ENCODE measurements around the gene PLAAT3. TPM values are rescaled to one million over a fixed set of nuclear protein-coding genes. Genes with fewer than 3 reads are reported as not detected.
"Not testable (repeated sequence)": the region's sequence is repeated elsewhere in the genome, so short reads cannot be mapped to it uniquely, and the experiment has no call there.

The PLAAT3 gene
- total RNA-seq, 1 donor from 2014 or later, result 57.6 TPM

- not testable (repeated sequence) for DNase-seq (ENCODE audit: low read depth, low spot score)
Observed at GRCh38 chr11:63542506-63542905, 71.7 kb downstream of the PLAAT3 start.

GRCh38 chr11:63537293-63538101, 76.7 kb downstream of the PLAAT3 start:
- no peak for DNase-seq (ENCODE audit: low read depth, low spot score)

GRCh38 chr11:63536669-63537292, 77.5 kb downstream of the PLAAT3 start, which contains the start of gene PLAAT4:
Gene PLAAT4, plus strand, starts transcription at chr11:63536808. Its CDS starts 61 bp downstream, at chr11:63536869.
- no peak for DNase-seq (ENCODE audit: low read depth, low spot score)

DNA sequence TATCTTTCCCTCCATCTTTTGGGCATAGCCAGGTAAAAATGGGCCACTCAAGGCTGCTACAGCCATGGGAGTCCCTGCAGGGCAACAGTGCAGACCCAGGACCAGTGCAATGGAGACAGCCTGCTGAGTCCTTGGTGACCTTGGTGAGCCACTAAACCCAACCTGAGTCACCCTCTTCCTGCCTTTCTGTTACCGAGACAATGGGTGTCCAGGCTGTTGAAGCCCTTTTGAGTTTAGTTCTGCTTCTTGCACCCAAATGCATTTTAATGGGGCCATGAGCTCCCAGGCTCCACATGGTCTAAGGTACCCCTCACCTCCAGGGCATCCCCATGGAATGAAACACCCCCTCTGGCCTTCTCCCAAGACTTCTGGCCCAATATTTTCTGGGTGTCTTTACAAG, 78.5 kb downstream of the PLAAT3 start:
- no peak for DNase-seq (ENCODE audit: low read depth, low spot score)

GRCh38 chr11:63534895-63535461, 79.3 kb downstream of the PLAAT3 start:
- DNase-seq (ENCODE audit: low read depth, low spot score), result no peak

DNA sequence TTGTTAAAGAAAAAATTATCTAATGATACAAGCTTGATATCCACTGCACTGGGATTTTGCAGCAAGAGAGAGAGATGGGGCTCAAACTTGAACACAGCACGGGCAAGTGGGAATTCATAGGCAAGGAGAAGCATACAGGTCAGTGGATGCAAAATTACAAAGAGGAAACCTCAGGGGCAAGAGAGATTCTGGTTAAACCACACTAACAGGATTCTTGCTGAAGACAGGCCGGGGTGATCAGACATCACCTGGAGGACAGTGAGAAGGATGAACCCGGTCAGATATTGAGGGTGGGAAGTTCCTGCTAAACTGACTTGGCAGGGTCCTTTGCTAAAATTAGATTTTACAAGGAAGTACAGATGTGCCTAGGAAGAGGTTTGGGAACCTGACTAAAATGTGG, 80.2 kb downstream of the PLAAT3 start:
- DNase-seq (ENCODE audit: low read depth, low spot score), result no peak

GRCh38 chr11:63532799-63533475, 81.3 kb downstream of the PLAAT3 start:
- DNase-seq (ENCODE audit: low read depth, low spot score), result no peak

DNA sequence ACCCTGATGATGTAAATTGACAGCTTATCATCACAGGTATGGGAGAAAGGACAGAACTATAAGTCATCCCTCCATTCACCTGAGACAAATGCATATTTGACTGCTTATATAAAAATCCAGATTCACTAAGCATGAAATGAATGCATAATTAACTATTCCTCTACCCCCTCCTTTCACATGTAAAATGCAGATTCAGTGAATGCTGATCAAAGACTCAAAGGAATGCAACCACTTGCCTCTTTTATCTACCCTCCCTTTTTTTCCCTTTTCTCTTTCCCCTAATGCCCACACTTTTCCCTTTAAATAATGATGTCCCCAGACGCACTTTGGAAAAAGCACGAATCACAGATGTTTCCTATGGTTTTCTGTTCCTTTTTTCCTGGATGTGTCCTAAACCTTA, 82.1 kb downstream of the PLAAT3 start:
- no peak for DNase-seq (ENCODE audit: low read depth, low spot score)

- not testable (repeated sequence) for DNase-seq (ENCODE audit: low read depth, low spot score)
Observed at GRCh38 chr11:63531074-63531792, 83.0 kb downstream of the PLAAT3 start.

- DNase-seq (ENCODE audit: low read depth, low spot score), result no peak
Observed at GRCh38 chr11:63530021-63530420, 84.2 kb downstream of the PLAAT3 start.

- not testable (repeated sequence) for DNase-seq (ENCODE audit: low read depth, low spot score)
Observed at GRCh38 chr11:63529373-63529772, 84.9 kb downstream of the PLAAT3 start.

DNA sequence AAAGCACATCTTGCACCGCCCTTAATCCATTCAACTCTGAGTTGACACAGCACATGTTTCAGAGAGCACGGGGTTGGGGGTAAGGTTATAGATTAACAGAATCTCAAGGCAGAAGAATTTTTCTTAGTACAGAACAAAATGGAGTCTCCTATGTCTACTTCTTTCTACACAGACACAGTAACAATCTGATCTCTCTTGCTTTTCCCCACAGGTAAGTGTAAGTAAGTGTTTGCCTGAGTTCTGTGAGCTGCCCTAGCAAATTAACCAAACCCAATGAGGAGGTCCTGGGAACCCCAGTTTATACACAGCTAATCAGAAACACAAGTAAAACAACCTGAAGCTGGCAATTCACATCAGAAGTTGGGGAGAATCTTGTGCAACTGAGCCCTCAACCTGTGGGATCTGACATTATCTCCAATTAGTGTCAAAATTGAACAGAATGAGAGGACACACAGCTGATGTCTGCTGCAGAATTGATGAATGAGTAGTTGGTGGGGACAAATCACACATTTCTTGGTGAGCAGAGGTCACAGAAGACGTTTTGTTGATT, 85.4 kb downstream of the PLAAT3 start:
- not testable (repeated sequence) for DNase-seq (ENCODE audit: low read depth, low spot score)

DNA sequence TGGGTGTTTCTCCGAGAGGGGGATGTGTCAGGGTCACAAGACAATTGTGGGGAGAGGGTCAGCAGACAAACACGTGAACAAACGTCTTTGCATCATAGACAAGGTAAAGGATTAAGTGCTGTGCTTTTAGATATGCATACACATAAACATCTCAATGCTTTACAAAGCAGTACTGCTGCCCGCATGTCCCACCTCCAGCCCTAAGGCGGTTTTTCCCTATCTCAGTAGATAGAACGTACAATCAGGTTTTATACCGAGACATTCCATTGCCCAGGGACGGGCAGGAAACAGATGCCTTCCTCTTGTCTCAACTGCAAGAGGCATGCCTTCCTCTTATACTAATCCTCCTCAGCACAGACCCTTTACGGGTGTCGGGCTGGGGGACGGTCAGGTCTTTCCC, 86.1 kb downstream of the PLAAT3 start:
- not testable (repeated sequence) for DNase-seq (ENCODE audit: low read depth, low spot score)

- DNase-seq (ENCODE audit: low read depth, low spot score), result no peak
Observed at GRCh38 chr11:63527667-63528066, 86.6 kb downstream of the PLAAT3 start.

Other genes with a start within 250 kb of the PLAAT3 start
- not detected in 2 replicates for gene SLC22A9, start 244.6 kb downstream of the PLAAT3 start, total RNA-seq
- not detected in 2 replicates for gene PLAAT5, start 123.3 kb downstream of the PLAAT3 start, total RNA-seq
- not detected in 2 replicates for gene LGALS12, start 108.3 kb downstream of the PLAAT3 start, total RNA-seq
- gene PLAAT4, start 77.6 kb downstream of the PLAAT3 start, total RNA-seq, result 2.9 and 4.2 TPM in 2 replicates
- not detected in 2 replicates for gene PLAAT2, start 51.1 kb downstream of the PLAAT3 start, total RNA-seq
- gene ATL3, start 56.9 kb upstream of the PLAAT3 start, total RNA-seq, result 107 and 123 TPM in 2 replicates
- gene RTN3, start 67.1 kb upstream of the PLAAT3 start, total RNA-seq, result 41.5 and 51.5 TPM in 2 replicates
- 17.5 and 19.3 TPM in 2 replicates for gene ZFTA, start 154.3 kb upstream of the PLAAT3 start, total RNA-seq
- gene SPINDOC, start 199.0 kb upstream of the PLAAT3 start, total RNA-seq, result 17.1 and 29.0 TPM in 2 replicates
- gene MARK2, start 224.7 kb upstream of the PLAAT3 start, total RNA-seq, result 9.2 and 12.5 TPM in 2 replicates

All from pulmonary artery endothelial cell (primary cell).